Measurements from ENCODE around the gene PSMC4. TPM values are rescaled to one million over a fixed set of nuclear protein-coding genes. Genes with fewer than 3 reads are reported as not detected.

PSMC4 gene
- total RNA-seq, 1 donor from 2014 or later, result 118 TPM

GRCh38 chr19:40009674-40010073, 38.7 kb downstream of the PSMC4 start:
- H3K27me3 Mint-ChIP-seq (ENCODE audit: low read depth), result no peaks in the 10 kb centered on the region

DNA sequence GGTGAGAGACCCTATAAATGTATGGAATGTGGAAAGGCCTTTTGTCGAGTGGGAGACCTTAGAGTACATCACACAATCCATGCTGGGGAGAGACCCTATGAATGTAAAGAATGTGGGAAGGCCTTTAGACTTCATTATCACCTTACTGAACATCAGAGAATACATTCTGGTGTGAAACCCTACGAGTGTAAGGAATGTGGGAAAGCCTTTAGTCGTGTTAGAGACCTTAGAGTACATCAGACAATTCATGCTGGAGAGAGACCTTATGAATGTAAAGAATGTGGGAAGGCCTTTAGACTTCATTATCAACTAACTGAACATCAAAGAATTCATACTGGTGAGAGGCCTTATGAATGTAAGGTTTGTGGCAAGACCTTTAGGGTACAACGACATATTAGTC, 43.0 kb downstream of the PSMC4 start:
- H3K27me3 Mint-ChIP-seq (ENCODE audit: low read depth), result no peaks in the 10 kb centered on the region
- no peak overlapping the region for H3K4me3 Mint-ChIP-seq
- TF ChIP-seq, protein P1, sequence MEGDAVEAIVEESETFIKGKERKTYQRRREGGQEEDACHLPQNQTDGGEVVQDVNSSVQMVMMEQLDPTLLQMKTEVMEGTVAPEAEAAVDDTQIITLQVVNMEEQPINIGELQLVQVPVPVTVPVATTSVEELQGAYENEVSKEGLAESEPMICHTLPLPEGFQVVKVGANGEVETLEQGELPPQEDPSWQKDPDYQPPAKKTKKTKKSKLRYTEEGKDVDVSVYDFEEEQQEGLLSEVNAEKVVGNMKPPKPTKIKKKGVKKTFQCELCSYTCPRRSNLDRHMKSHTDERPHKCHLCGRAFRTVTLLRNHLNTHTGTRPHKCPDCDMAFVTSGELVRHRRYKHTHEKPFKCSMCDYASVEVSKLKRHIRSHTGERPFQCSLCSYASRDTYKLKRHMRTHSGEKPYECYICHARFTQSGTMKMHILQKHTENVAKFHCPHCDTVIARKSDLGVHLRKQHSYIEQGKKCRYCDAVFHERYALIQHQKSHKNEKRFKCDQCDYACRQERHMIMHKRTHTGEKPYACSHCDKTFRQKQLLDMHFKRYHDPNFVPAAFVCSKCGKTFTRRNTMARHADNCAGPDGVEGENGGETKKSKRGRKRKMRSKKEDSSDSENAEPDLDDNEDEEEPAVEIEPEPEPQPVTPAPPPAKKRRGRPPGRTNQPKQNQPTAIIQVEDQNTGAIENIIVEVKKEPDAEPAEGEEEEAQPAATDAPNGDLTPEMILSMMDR (conservative IDR thresholded peaks at IDR 0.05), result no peak
- H3K27ac Mint-ChIP-seq (ENCODE audit: unreplicated experiment), result no peak overlapping the region
- DNase-seq (ENCODE audit: low read depth, low spot score), result no peak
- H3K4me1 Mint-ChIP-seq, result no peaks in the 10 kb centered on the region
- H3K9me3 Mint-ChIP-seq, result peaks cover 34% of the 10 kb centered on the region
- peaks cover 62% of the 10 kb centered on the region for H3K36me3 Mint-ChIP-seq (ENCODE audit: low read depth)

More at GRCh38 chr19:40009674-40010073, 38.7 kb downstream of the PSMC4 start:
- DNase-seq (ENCODE audit: low read depth, low spot score), result no peak
- no peaks in the 10 kb centered on the region for H3K4me1 Mint-ChIP-seq
- no peak overlapping the region for H3K27ac Mint-ChIP-seq (ENCODE audit: unreplicated experiment)
- TF ChIP-seq, protein P1 (conservative IDR thresholded peaks at IDR 0.05), result no peak
- H3K36me3 Mint-ChIP-seq (ENCODE audit: low read depth), result peaks cover 62% of the 10 kb centered on the region
- peaks cover 24% of the 10 kb centered on the region for H3K9me3 Mint-ChIP-seq
- no peak overlapping the region for H3K4me3 Mint-ChIP-seq

DNA sequence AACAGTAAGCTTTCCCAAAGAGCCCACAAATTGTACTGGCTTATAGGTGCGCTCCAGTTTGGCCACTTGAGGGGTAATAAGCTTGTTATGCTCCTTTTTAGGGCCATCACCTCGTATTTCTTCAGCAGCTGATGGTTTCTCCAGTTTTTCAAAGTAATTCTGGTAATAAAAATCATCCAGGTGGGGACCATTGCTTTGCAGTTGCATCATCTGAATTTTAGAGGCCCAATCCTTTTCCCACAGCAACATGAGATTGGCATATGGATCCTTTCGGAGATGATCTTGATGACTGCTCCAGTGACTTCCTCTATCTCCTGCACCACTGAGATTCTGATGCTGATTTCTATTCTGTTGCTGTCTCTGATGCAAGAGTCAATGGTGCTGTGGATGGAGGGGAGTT, 53.0 kb downstream of the PSMC4 start:
- TF ChIP-seq, protein P1 (conservative IDR thresholded peaks at IDR 0.05), result no peak
- no peaks in the 10 kb centered on the region for H3K4me1 Mint-ChIP-seq
- peaks cover 42% of the 10 kb centered on the region for H3K36me3 Mint-ChIP-seq (ENCODE audit: low read depth)
- peaks cover 37% of the 10 kb centered on the region for H3K9me3 Mint-ChIP-seq
- no peak overlapping the region for H3K4me3 Mint-ChIP-seq
- no peak overlapping the region for H3K27ac Mint-ChIP-seq (ENCODE audit: unreplicated experiment)
- no peak for DNase-seq (ENCODE audit: low read depth, low spot score)
- H3K27me3 Mint-ChIP-seq (ENCODE audit: low read depth), result no peaks in the 10 kb centered on the region

GRCh38 chr19:40025938-40026596, 55.1 kb downstream of the PSMC4 start:
- peaks cover 47% of the 10 kb centered on the region for H3K36me3 Mint-ChIP-seq (ENCODE audit: low read depth)
- no peaks in the 10 kb centered on the region for H3K4me1 Mint-ChIP-seq
- peaks cover 43% of the 10 kb centered on the region for H3K9me3 Mint-ChIP-seq

DNA sequence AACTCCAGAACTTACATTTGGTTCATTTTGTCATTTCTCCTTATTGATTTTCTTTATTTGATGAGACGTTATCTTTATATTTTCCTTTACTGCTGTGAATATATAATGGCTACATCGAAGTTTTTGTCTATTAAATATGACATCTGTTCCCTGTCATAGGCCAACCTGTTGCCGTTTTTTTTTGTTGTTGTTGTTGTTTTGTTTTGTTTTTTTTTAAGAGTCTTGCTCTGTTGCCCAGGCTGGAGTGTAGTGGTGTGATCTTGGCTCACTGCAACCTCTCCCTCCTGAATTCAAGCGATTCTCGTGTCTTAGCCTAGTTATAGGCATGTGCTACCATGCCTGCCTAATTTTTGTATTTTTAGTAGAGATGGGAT, 55.6 kb downstream of the PSMC4 start:
- TF ChIP-seq, protein P1 (conservative IDR thresholded peaks at IDR 0.05), result no peak
- no peak for DNase-seq (ENCODE audit: low read depth, low spot score)
- H3K9me3 Mint-ChIP-seq, result peaks cover 43% of the 10 kb centered on the region
- H3K4me1 Mint-ChIP-seq, result no peaks in the 10 kb centered on the region
- no peak overlapping the region for H3K4me3 Mint-ChIP-seq
- no peaks in the 10 kb centered on the region for H3K27me3 Mint-ChIP-seq (ENCODE audit: low read depth)
- H3K36me3 Mint-ChIP-seq (ENCODE audit: low read depth), result peaks cover 45% of the 10 kb centered on the region
- no peak overlapping the region for H3K27ac Mint-ChIP-seq (ENCODE audit: unreplicated experiment)

More at GRCh38 chr19:40025938-40026596, 55.1 kb downstream of the PSMC4 start:
- no peak for DNase-seq (ENCODE audit: low read depth, low spot score)
- TF ChIP-seq, protein P1 (conservative IDR thresholded peaks at IDR 0.05), result no peak
- Mint-ChIP-seq H3K4me3 (no peak overlapping the region), H3K27ac (ENCODE audit: unreplicated experiment) (no peak overlapping the region), H3K27me3 (ENCODE audit: low read depth) (no peaks in the 10 kb centered on the region)

Other genes starting within 250 kb of the PSMC4 start
- not detected in 2 replicates for gene CLC, start 233.1 kb upstream of the PSMC4 start, total RNA-seq
- not detected in 2 replicates for gene LEUTX, start 192.3 kb upstream of the PSMC4 start, total RNA-seq
- gene DYRK1B, start 137.0 kb upstream of the PSMC4 start, total RNA-seq, result 40.5 and 44.9 TPM in 2 replicates
- gene FBL, start 124.8 kb upstream of the PSMC4 start, total RNA-seq, result 473 and 489 TPM in 2 replicates
- 1.0 and 1.6 TPM in 2 replicates for gene FCGBP, start 36.5 kb upstream of the PSMC4 start, total RNA-seq
- gene ZNF546, start 25.9 kb downstream of the PSMC4 start, total RNA-seq, result 5.3 and 6.5 TPM in 2 replicates
- gene ZNF780B, start 85.1 kb downstream of the PSMC4 start, total RNA-seq, result 27.3 and 28.5 TPM in 2 replicates
- 18.5 and 24.3 TPM in 2 replicates for gene ZNF780A, start 119.8 kb downstream of the PSMC4 start, total RNA-seq
- gene MAP3K10, start 220.3 kb downstream of the PSMC4 start, total RNA-seq, result 30.3 and 34.2 TPM in 2 replicates
- 1.7 and 2.5 TPM in 2 replicates for gene TTC9B, start 247.2 kb downstream of the PSMC4 start, total RNA-seq